Transverse colon (tissue), 4 donors: Measurements from ENCODE around the gene NCOA3. TPM values are rescaled to one million over a fixed set of nuclear protein-coding genes. Genes with fewer than 3 reads are reported as not detected.

ENCODE experiments used
- DNase-seq: peaks from one replicate; pipeline ENCODE4 v3.0.0-alpha.2; 2019
- H3K27ac ChIP-seq, 4 donors: fragments of 200-600 bp; sonication (generic); 2 replicates each; pipeline ENCODE4 v1.5.1; 2016 to 2018; ENCODE audit warnings: inconsistent platforms in 4 of 4
- H3K27me3 ChIP-seq: fragments of 200-600 bp; sonication (generic); 2 replicates; pipeline ENCODE4 v1.5.1; 2017; ENCODE audit warnings: inconsistent platforms
- H3K36me3 ChIP-seq, 4 donors: fragments of 200-600 bp; sonication (generic); 2 replicates each; pipeline ENCODE4 v1.5.1; 2017 to 2019; ENCODE audit warnings: inconsistent platforms in 4 of 4
- H3K4me1 ChIP-seq, 4 donors: fragments of 200-600 bp; sonication (generic); 2 replicates each; pipeline ENCODE4 v1.5.1; 2017 to 2020; ENCODE audit warnings: inconsistent platforms in 4 of 4
- H3K4me3 ChIP-seq, 4 donors: fragments of 200-600 bp; sonication (generic); 1 replicate in 1 of 4; 2 replicates in 3 of 4; pipeline versions ENCODE4 v1.5.1 to v1.6.1; 2017 to 2019; ENCODE audit warnings: inconsistent platforms in 4 of 4
- H3K9me3 ChIP-seq, 2 donors: fragments of 200-600 bp; sonication (generic); 2 replicates each; pipeline ENCODE4 v1.5.1; 2017 to 2019; ENCODE audit warnings: inconsistent platforms in 2 of 2
- EP300 ChIP-seq: sonication (generic); formaldehyde crosslinking; IDR thresholded peaks from one replicate; pipeline ENCODE4 v1.6.1; 2017; ENCODE audit warnings: antibody characterized with exemption, low read depth
- POLR2A ChIP-seq: fragments of 450-650 bp; IDR thresholded peaks from one replicate; pipeline ENCODE4 v1.6.1; 2016; ENCODE audit warnings: antibody characterized with exemption, mild to moderate bottlenecking, moderate library complexity
- POLR2AphosphoS5 ChIP-seq, 3 donors: sonication (generic); formaldehyde crosslinking; IDR thresholded peaks; one replicate each; pipeline ENCODE4 v1.6.1; 2016; ENCODE audit warnings: antibody characterized with exemption in 3 of 3
- WGBS, 2 donors: methylation state at CpG; one replicate each; pipeline ENCODE4 v1.1.5; 2018; ENCODE audit warnings: low coverage in 1 of 2; 5-methylcytosine and 5-hydroxymethylcytosine counted together
- in situ Hi-C, 4 donors: fragments of 200-750 bp; cut with MboI; loops; one replicate each; pipeline versions ENCODE4 v1.15.0 to v1.15.1; 2017; ENCODE audit warnings: low sequenced_read_pairs in 3 of 4, low pct_ligation_motif_present in 1 of 4, low pct_unique_long_range_greater_than_20kb in 1 of 4
- intact Hi-C: fragments of 100-400 bp; cut with DNase I; formaldehyde crosslinking; loops from one replicate; pipeline ENCODE4 v1.15.1; 2023; ENCODE audit warnings: low total_unique reads
- total RNA-seq, 4 donors: library from RNA; depleted of rRNA; stranded (reverse); fragments of >200 nt; gene quantifications; one replicate each; pipeline ENCODE4 v1.1.0, GENCODE V29; 2016
- TF ChIP-seq, protein P1 (sequence below), 5 experiments: fragments of 200-600 bp in 3 of 5; fragments of 450-650 bp in 2 of 5; sonication (generic) in 3 of 5; IDR thresholded peaks; 1 replicate in 2 of 5; 2 replicates in 3 of 5; pipeline ENCODE4 v1.5.1; 2016 to 2017; ENCODE audit warnings: antibody characterized with exemption in 5 of 5, inconsistent platforms in 3 of 5, mild to moderate bottlenecking in 2 of 5, moderate library complexity in 1 of 5

The NCOA3 gene
- total RNA-seq, 4 donors from 2014 or later, result 9.2 to 39.1 (median 22.3) TPM

DNA sequence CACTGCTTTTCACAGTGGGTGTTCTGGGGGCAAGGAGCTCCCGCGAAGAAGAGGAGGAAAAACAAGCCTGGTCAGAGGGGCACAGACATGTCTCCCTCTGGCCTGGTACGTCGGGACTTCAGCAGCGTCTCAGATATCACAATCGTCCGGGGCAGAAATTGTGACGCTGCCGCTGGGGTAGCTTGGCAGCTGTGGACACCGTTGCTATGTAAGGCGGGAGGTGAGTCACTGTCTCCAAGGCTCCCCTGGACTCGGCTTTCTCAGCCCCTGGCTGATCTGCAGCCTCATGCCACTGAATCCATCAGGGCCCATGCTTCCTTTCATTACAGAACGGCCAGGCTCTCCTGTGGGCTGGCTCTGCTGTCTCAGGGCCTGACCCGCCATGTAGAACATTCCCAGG is 184.9 kb downstream of the NCOA3 start:
- H3K4me1 ChIP-seq, result peaks cover 0 to 10% (median 3%) of the 10 kb centered on the region in 4 donors
- no peaks in the 10 kb centered on the region for H3K36me3 ChIP-seq
- no peak for DNase-seq
- peaks cover 0 to 6% of the 10 kb centered on the region in 2 donors for H3K9me3 ChIP-seq
- H3K27me3 ChIP-seq, result no peaks in the 10 kb centered on the region
- intact Hi-C loops (no loop called here), in situ Hi-C loops (loop anchor here in 1 of 4 donors (10.0 kb wide), 1 partner anchor 928 kb away; no protein-coding TSS in a partner anchor)
- H3K4me3 ChIP-seq, result no peak overlapping the region
- no peak overlapping the region for H3K27ac ChIP-seq
- TF ChIP-seq POLR2A (no peak), EP300 (no peak), POLR2AphosphoS5 (IDR thresholded peaks at IDR 0.05) (no peak)
- TF ChIP-seq, protein P1, sequence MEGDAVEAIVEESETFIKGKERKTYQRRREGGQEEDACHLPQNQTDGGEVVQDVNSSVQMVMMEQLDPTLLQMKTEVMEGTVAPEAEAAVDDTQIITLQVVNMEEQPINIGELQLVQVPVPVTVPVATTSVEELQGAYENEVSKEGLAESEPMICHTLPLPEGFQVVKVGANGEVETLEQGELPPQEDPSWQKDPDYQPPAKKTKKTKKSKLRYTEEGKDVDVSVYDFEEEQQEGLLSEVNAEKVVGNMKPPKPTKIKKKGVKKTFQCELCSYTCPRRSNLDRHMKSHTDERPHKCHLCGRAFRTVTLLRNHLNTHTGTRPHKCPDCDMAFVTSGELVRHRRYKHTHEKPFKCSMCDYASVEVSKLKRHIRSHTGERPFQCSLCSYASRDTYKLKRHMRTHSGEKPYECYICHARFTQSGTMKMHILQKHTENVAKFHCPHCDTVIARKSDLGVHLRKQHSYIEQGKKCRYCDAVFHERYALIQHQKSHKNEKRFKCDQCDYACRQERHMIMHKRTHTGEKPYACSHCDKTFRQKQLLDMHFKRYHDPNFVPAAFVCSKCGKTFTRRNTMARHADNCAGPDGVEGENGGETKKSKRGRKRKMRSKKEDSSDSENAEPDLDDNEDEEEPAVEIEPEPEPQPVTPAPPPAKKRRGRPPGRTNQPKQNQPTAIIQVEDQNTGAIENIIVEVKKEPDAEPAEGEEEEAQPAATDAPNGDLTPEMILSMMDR (IDR thresholded peaks at IDR 0.05), result no peak
- WGBS, 2 donors, result 91% methylated on average over 14 of the region's 14 CpGs; no CpG with 5 or more reads in 1 of the 2 donors

DNA sequence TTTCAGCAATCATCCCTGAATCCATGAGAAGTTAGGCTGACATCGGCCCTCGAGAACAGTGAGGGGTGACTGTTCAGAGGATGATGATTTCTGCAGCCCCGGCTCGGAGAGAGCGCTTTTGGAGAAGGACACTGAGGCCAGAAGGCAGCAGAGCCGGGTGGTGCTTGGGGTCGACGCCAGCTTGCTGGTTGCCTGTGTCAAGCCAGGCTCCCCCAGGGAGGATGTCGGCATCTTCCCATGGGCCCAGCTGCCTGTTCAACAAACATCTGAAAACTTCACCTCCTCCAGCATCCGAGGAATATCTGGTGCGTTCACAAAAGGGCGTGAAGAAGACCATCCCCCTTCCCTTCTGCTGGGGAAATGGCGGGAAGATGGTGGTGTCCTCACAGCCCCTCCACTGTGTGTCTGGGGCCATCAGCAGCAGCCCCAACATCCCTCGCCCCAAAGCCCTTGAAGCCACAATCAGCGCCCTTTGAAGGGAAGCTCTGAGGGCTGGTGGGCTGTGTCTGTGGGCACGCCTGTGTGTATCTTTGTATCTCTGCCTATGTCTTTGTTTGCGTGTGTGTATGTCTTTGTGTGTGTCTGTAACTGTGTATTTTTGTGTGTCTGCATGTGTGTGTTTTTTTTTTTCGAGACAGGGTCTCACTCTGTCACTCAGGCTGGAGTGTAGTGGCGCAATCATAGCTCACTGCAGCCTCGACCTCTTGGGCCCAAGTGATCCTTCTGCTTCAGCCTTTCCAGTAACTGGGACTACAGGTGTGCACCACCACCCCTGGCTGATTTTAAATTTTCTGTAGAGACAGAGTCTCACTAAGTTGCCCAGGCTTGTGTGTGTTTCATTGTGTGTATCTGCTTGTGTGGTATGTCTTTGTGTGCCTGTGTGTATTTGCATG is 185.7 kb downstream of the NCOA3 start:
- DNase-seq, result no peak
- WGBS, 2 donors, result 79 to 88% methylated on average over 3 to 20 of the region's 20 CpGs
- Histone ChIP-seq H3K36me3 (no peaks in the 10 kb centered on the region), H3K4me3 (no peak overlapping the region), H3K4me1 (peaks cover 0 to 4% (median 3%) of the 10 kb centered on the region in 4 donors), H3K27me3 (no peaks in the 10 kb centered on the region), H3K27ac (no peak overlapping the region), H3K9me3 (peaks cover 0 to 11% of the 10 kb centered on the region in 2 donors)
- in situ Hi-C loops, result loop anchor here in 1 of 4 donors (10.0 kb wide), 1 partner anchor 927 kb away; no protein-coding TSS in a partner anchor
- intact Hi-C loops, result no loop called here
- TF ChIP-seq POLR2A (no peak), POLR2AphosphoS5 (IDR thresholded peaks at IDR 0.05) (no peak), EP300 (no peak)
- TF ChIP-seq, protein P1 (IDR thresholded peaks at IDR 0.05), result no peak

DNA sequence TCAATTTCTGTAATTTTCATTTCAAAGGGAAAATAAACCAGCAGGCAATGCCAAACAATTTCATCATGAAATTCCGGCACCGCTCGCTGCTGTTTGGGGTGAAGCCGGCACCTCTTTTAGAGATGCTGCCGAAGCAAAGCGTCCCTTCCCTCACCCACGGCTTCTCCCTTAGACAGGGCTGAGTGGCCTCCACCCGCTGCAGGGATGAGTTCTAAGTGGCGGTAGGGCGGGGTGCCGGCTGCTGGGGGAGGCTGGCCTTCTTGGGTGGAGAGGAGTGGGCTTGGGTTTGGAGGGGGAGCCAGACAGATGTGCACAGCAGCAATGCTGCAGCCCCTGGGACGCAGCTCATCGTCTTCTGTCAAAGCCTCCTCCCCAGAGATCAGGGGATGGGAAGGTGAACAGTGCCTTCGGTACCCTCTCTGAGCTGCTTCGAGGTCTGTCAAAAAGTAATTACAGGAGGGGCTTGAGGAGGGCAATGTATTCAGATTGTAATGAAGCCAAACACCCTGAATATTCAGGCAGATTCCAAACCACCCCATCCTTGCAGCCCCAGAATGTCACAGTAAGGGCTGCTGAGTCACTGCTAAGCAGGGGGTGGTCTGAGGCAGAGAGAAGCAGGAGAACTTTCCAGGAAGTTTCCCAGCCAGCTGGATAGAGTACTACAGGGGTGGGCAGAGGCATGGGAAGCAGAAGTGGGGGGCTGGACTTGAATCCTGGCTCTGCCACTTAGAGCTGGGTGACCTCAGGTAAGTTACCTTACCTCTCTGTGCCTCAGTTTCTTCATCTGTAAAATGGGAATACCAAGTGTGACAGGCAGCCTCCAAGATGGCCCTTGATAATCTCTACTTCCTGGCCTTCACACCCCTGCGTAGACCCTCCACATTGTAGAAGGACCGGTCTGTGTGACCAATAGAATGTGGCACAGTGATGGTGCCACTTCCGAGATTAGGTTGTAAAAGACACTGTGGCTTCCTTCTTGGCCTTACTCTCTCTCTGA is 187.0 kb downstream of the NCOA3 start:
- Histone ChIP-seq H3K4me1 (no peaks in the 10 kb centered on the region), H3K4me3 (no peak overlapping the region), H3K27me3 (no peaks in the 10 kb centered on the region), H3K9me3 (peaks cover 0 to 11% of the 10 kb centered on the region in 2 donors), H3K36me3 (no peaks in the 10 kb centered on the region), H3K27ac (no peak overlapping the region)
- no peak for DNase-seq
- TF ChIP-seq, protein P1 (IDR thresholded peaks at IDR 0.05), result no peak
- TF ChIP-seq POLR2AphosphoS5 (IDR thresholded peaks at IDR 0.05), result no peak
- WGBS, 2 donors, result 84% methylated on average over 18 of the region's 18 CpGs; no CpG with 5 or more reads in 1 of the 2 donors
- intact Hi-C loops (no loop called here), in situ Hi-C loops (loop anchor here in 1 of 4 donors (10.0 kb wide), 1 partner anchor 926 kb away; no protein-coding TSS in a partner anchor)
